Measurements from ENCODE around the gene ITGB7.
"Not testable (repeated sequence)": the region's sequence is repeated elsewhere in the genome, so short reads cannot be mapped to it uniquely, and the experiment has no call there.

The ITGB7 gene

GRCh38 chr12:53176750-53177149, 30.3 kb downstream of the ITGB7 start:
- no peak for DNase-seq

- DNase-seq, result no peak
These were observed 32.1 kb downstream of the ITGB7 start for GRCh38 chr12:53174881-53175491.

- DNase-seq, result no peak
These were observed 33.9 kb downstream of the ITGB7 start for GRCh38 chr12:53173085-53173715.

GRCh38 chr12:53172352-53172751, 34.7 kb downstream of the ITGB7 start:
- DNase-seq, result no peak

- DNase-seq, result no peak
These were observed 35.2 kb downstream of the ITGB7 start for GRCh38 chr12:53171725-53172329.

- DNase-seq, result no peak
These were observed 36.0 kb downstream of the ITGB7 start for GRCh38 chr12:53170876-53171724.

GRCh38 chr12:53170215-53170614, 36.8 kb downstream of the ITGB7 start:
- DNase-seq, result no peak

- DNase-seq, result no peak
These were observed 37.4 kb downstream of the ITGB7 start for GRCh38 chr12:53169644-53170043.

- no peak for DNase-seq
These were observed 40.2 kb downstream of the ITGB7 start for GRCh38 chr12:53166837-53167236.

GRCh38 chr12:53163008-53163407, 44.0 kb downstream of the ITGB7 start:
- not testable (repeated sequence) for DNase-seq

GRCh38 chr12:53161119-53161911, 45.7 kb downstream of the ITGB7 start:
- DNase-seq, result no peak

- DNase-seq, result no peak
These were observed 46.4 kb downstream of the ITGB7 start for GRCh38 chr12:53160673-53161072.

- no peak for DNase-seq
These were observed 47.1 kb downstream of the ITGB7 start for GRCh38 chr12:53160000-53160399.

GRCh38 chr12:53159195-53159839, 47.7 kb downstream of the ITGB7 start:
- DNase-seq, result no peak

- no peak for DNase-seq
These were observed 54.7 kb downstream of the ITGB7 start for GRCh38 chr12:53152390-53152789.

- no peak for DNase-seq
These were observed 56.0 kb downstream of the ITGB7 start for GRCh38 chr12:53151039-53151438.

GRCh38 chr12:53147653-53148052, 59.4 kb downstream of the ITGB7 start:
- no peak for DNase-seq

GRCh38 chr12:53147181-53147580, 59.9 kb downstream of the ITGB7 start:
- DNase-seq, result no peak

- no peak for DNase-seq
These were observed 61.4 kb downstream of the ITGB7 start for GRCh38 chr12:53145383-53146260.

GRCh38 chr12:53143355-53143754, 63.7 kb downstream of the ITGB7 start:
- DNase-seq, result no peak
